ENCODE measurements around the gene COG7.

GRCh38 chr16:23453338-23454052 lies 506 bp upstream of the COG7 start:
- TF ChIP-seq, protein P1, sequence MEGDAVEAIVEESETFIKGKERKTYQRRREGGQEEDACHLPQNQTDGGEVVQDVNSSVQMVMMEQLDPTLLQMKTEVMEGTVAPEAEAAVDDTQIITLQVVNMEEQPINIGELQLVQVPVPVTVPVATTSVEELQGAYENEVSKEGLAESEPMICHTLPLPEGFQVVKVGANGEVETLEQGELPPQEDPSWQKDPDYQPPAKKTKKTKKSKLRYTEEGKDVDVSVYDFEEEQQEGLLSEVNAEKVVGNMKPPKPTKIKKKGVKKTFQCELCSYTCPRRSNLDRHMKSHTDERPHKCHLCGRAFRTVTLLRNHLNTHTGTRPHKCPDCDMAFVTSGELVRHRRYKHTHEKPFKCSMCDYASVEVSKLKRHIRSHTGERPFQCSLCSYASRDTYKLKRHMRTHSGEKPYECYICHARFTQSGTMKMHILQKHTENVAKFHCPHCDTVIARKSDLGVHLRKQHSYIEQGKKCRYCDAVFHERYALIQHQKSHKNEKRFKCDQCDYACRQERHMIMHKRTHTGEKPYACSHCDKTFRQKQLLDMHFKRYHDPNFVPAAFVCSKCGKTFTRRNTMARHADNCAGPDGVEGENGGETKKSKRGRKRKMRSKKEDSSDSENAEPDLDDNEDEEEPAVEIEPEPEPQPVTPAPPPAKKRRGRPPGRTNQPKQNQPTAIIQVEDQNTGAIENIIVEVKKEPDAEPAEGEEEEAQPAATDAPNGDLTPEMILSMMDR (conservative IDR thresholded peaks at IDR 0.05): no peak
- TF ChIP-seq EZH2 (IDR thresholded peaks at IDR 0.05; ENCODE audit: low read depth): no peak
